GM12875 (cell line): ENCODE results near the gene ST8SIA2.

Experiments
- H3K4me3 ChIP-seq: one replicate; pipeline ENCODE4 v1.5.1; 2011; ENCODE audit warnings: low read depth, low read length, control low read depth
- CTCF ChIP-seq: IDR thresholded peaks from 2 replicates; pipeline ENCODE4 v1.5.1; 2011; ENCODE audit warnings: low read depth, mild to moderate bottlenecking, control low read depth, inconsistent platforms, low read length, moderate library complexity, borderline replicate concordance; ENCODE audit not compliant: insufficient read depth

Gene ST8SIA2

GRCh38 chr15:92384381-92384780, 9.3 kb upstream of the ST8SIA2 start:
- no peak overlapping the region for H3K4me3 ChIP-seq
- TF ChIP-seq CTCF = no peak

GRCh38 chr15:92385096-92385495, 8.6 kb upstream of the ST8SIA2 start:
- no peak overlapping the region for H3K4me3 ChIP-seq
- TF ChIP-seq CTCF = no peak

GRCh38 chr15:92391640-92392039, 2.0 kb upstream of the ST8SIA2 start:
- peak; percentile 49; the same call in 1 of the 2 replicates for TF ChIP-seq CTCF
- no peak overlapping the region for H3K4me3 ChIP-seq

- no peak for TF ChIP-seq CTCF
- no peak overlapping the region for H3K4me3 ChIP-seq
These were observed 1.2 kb upstream of the ST8SIA2 start for GRCh38 chr15:92392462-92392861.

- no peak overlapping the region for H3K4me3 ChIP-seq
- no peak for TF ChIP-seq CTCF
These were observed 263 bp downstream of the ST8SIA2 start for GRCh38 chr15:92393980-92394308.

GRCh38 chr15:92394309-92395097, 822 bp downstream of the ST8SIA2 start:
- H3K4me3 ChIP-seq = no peak overlapping the region

More at GRCh38 chr15:92394309-92395097, 822 bp downstream of the ST8SIA2 start:
- TF ChIP-seq CTCF = no peak
